GM10266 (cell line): ENCODE results near the gene NUMA1.

ENCODE experiments used
- DNase-seq: peaks from one replicate; pipeline ENCODE4 v3.0.0; 2012; ENCODE audit errors: extremely low spot score
- CTCF ChIP-seq: IDR thresholded peaks from 2 replicates; pipeline ENCODE4 v1.5.1; 2012; ENCODE audit warnings: mild to moderate bottlenecking, low read depth; ENCODE audit not compliant: control insufficient read depth, insufficient read depth; ENCODE audit errors: missing control alignments

NUMA1 gene

GRCh38 chr11:72075756-72076155 lies 4.6 kb downstream of the NUMA1 start:
- no peak for TF ChIP-seq CTCF
- DNase-seq = no peak

- DNase-seq = no peak
- TF ChIP-seq CTCF = peak; percentile 55
These were observed 5.2 kb downstream of the NUMA1 start for GRCh38 chr11:72075109-72075508.

GRCh38 chr11:72072348-72072747 lies 8.0 kb downstream of the NUMA1 start:
- DNase-seq = no peak
- TF ChIP-seq CTCF = no peak

- DNase-seq = no peak
- TF ChIP-seq CTCF = no peak
These were observed 9.9 kb downstream of the NUMA1 start for GRCh38 chr11:72070491-72070890.

GRCh38 chr11:72069787-72070251 lies 10.5 kb downstream of the NUMA1 start:
- no peak for DNase-seq
- TF ChIP-seq CTCF = no peak

GRCh38 chr11:72069200-72069599 lies 11.1 kb downstream of the NUMA1 start:
- no peak for DNase-seq
- TF ChIP-seq CTCF = no peak

GRCh38 chr11:72067676-72068075 lies 12.7 kb downstream of the NUMA1 start:
- DNase-seq = no peak
- no peak for TF ChIP-seq CTCF

GRCh38 chr11:72067266-72067665 lies 13.1 kb downstream of the NUMA1 start:
- DNase-seq = no peak
- TF ChIP-seq CTCF = no peak
